Activated naive CD4-positive, alpha-beta T cell treated with anti-CD3 and anti-CD28 coated beads for 36 hours (primary cell): ENCODE data around the gene NTRK3. TPM values are rescaled to one million over a fixed set of nuclear protein-coding genes. Genes with fewer than 3 reads are reported as not detected.
"Not testable (repeated sequence)": the region's sequence is repeated elsewhere in the genome, so short reads cannot be mapped to it uniquely, and the experiment has no call there.

ENCODE experiments used
- CTCF ChIA-PET: fragments of 350-600 bp; sonication (Branson Sonifier 250); formaldehyde crosslinking; loops from one replicate; lab custom pipeline; 2021; ENCODE audit warnings: antibody characterized with exemption; lab: Charles Lee
- DNase-seq: peaks from one replicate; pipeline ENCODE4 v3.0.0-alpha.2; 2020
- H3K27ac Mint-ChIP-seq: one replicate; pipeline ENCODE4 v1.8.0; 2021; ENCODE audit warnings: mild to moderate bottlenecking, mixed read lengths
- H3K27me3 Mint-ChIP-seq: one replicate; pipeline ENCODE4 v1.8.0; 2021; ENCODE audit warnings: low read depth, mixed read lengths
- H3K36me3 Mint-ChIP-seq: one replicate; pipeline ENCODE4 v1.8.0; 2021; ENCODE audit warnings: low read depth, mixed read lengths
- H3K4me1 Mint-ChIP-seq: one replicate; pipeline ENCODE4 v1.8.0; 2021; ENCODE audit warnings: low read depth, mixed read lengths
- H3K4me3 Mint-ChIP-seq: one replicate; pipeline ENCODE4 v1.8.0; 2021; ENCODE audit warnings: mild to moderate bottlenecking, moderate library complexity, mixed read lengths
- H3K9me3 Mint-ChIP-seq: one replicate; pipeline ENCODE4 v1.8.0; 2021; ENCODE audit warnings: mixed read lengths
- intact Hi-C: fragments of 100-400 bp; cut with micrococcal nuclease; formaldehyde crosslinking; loops from one replicate; pipeline ENCODE4 v1.15.1; 2023
- total RNA-seq, 2 experiments: library from RNA; stranded (reverse); gene quantifications; one replicate each; pipeline ENCODE4 v1.2.3, GENCODE V29; 2021

The NTRK3 gene
- total RNA-seq, 2 experiments from 2014 or later, result 0.95 to 1.4 TPM

DNA sequence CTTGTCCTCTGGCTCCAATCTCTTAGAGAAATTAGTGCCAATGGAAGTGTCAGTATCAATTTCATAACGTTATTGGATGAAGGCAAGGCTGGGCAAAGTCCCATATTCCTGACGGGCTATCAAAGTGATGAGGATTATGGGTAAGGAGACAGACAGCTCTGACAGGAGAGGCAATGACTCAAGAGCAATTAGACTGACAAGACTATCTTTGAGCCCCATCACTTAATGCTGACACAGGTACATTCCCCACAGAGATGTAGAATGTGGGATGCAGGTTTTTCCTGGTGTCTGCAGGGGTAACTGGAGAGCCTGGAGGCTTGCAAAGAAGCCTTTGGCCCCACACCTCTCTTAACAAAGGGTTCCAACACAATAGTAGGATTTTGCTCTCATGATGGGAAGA lies 208.3 kb downstream of the NTRK3 start:
- Mint-ChIP-seq H3K4me1 (no peaks in the 10 kb centered on the region), H3K36me3 (no peaks in the 10 kb centered on the region), H3K9me3 (no peaks in the 10 kb centered on the region), H3K27me3 (no peaks in the 10 kb centered on the region), H3K27ac (no peak overlapping the region), H3K4me3 (no peak overlapping the region)
- no peak for DNase-seq
- CTCF ChIA-PET, result no interaction called here
- intact Hi-C loops, result no loop called here

DNA sequence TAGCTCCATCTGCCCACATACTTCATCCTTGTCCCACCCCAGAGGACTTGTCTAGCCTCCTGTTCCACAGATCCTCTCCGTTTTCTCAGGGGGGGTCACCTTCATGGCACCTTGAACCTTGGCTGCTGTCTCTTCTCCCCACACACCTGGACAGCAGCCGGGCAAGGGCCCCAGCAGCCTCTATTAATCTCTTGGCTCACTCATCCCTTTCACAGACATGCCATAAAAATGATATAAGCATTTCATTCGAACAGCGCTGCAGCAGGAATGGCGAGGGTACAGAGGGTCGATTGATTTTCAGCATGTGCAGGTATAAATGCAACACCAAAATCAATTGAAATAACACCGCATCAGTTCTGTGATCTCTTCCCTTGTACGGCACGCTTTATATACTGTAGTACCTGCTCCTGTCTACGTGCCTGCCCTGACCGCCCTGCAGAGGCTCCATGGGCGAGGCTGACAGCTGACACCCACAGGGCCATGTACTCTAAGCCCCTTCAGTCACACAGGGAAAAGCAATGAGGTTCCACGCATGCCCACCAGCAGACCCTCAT lies 209.9 kb downstream of the NTRK3 start:
- no peak for DNase-seq
- Mint-ChIP-seq H3K4me1 (no peaks in the 10 kb centered on the region), H3K27ac (no peak overlapping the region), H3K27me3 (no peaks in the 10 kb centered on the region), H3K36me3 (no peaks in the 10 kb centered on the region), H3K4me3 (no peak overlapping the region), H3K9me3 (no peaks in the 10 kb centered on the region)
- intact Hi-C loops, result no loop called here
- CTCF ChIA-PET, result no interaction called here

GRCh38 chr15:88043396-88043795 lies 213.1 kb downstream of the NTRK3 start:
- Mint-ChIP-seq H3K4me3 (no peak overlapping the region), H3K27ac (no peak overlapping the region), H3K9me3 (no peaks in the 10 kb centered on the region), H3K4me1 (no peaks in the 10 kb centered on the region), H3K36me3 (no peaks in the 10 kb centered on the region), H3K27me3 (no peaks in the 10 kb centered on the region)
- DNase-seq, result no peak
- intact Hi-C loops, result no loop called here
- CTCF ChIA-PET, result no interaction called here

DNA sequence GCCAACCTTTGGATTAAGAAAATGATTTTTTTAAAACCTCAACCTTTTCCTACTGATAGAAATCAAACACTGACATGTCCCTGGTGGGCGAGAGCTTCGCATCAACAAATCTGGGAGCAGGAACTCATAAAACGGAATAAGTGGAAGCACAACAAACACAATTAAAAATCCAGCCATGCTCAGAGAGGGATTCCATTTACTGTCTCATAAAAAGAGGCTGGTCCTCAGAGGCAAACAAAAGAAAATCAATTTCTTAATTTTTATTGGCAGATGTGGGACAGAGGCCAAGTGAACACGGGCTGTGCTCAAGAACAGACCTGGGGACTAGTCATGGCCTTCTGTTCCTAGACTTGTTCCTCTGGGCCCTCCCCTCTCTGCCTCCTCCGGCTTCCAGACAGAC lies 214.5 kb downstream of the NTRK3 start:
- H3K4me1 Mint-ChIP-seq, result no peaks in the 10 kb centered on the region
- H3K36me3 Mint-ChIP-seq, result no peaks in the 10 kb centered on the region
- H3K9me3 Mint-ChIP-seq, result no peaks in the 10 kb centered on the region
- CTCF ChIA-PET, result no interaction called here
- H3K27me3 Mint-ChIP-seq, result peaks cover under 1% of the 10 kb centered on the region
- H3K27ac Mint-ChIP-seq, result no peak overlapping the region
- intact Hi-C loops, result no loop called here
- no peak for DNase-seq
- H3K4me3 Mint-ChIP-seq, result no peak overlapping the region

GRCh38 chr15:88040516-88040915 lies 216.0 kb downstream of the NTRK3 start:
- no peaks in the 10 kb centered on the region for H3K4me1 Mint-ChIP-seq
- H3K27me3 Mint-ChIP-seq, result peaks cover 16% of the 10 kb centered on the region
- no peaks in the 10 kb centered on the region for H3K9me3 Mint-ChIP-seq
- H3K4me3 Mint-ChIP-seq, result no peak overlapping the region
- intact Hi-C loops, result no loop called here
- H3K27ac Mint-ChIP-seq, result no peak overlapping the region
- no peak for DNase-seq
- CTCF ChIA-PET, result no interaction called here
- H3K36me3 Mint-ChIP-seq, result no peaks in the 10 kb centered on the region

DNA sequence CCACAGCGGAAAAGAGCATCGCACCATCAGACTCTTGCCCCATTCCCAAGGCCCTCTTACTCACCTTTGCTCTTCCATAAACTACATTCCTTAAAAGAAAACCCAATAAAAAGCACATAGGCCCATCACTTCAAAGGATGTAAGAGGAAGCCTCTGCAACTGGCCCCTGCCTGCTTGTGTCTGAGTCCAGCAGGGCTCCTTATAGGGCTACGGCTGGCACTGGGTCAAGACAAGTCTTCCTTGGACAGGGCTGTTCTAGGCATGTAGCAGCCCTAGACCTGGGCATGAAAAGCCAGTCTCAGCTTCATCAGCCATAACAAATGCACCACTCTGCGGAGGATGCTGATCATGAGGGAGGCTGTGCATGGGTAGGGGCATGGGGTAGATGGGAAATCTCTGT lies 218.3 kb downstream of the NTRK3 start:
- Mint-ChIP-seq H3K36me3 (no peaks in the 10 kb centered on the region), H3K9me3 (no peaks in the 10 kb centered on the region)
- DNase-seq, result no peak

DNA sequence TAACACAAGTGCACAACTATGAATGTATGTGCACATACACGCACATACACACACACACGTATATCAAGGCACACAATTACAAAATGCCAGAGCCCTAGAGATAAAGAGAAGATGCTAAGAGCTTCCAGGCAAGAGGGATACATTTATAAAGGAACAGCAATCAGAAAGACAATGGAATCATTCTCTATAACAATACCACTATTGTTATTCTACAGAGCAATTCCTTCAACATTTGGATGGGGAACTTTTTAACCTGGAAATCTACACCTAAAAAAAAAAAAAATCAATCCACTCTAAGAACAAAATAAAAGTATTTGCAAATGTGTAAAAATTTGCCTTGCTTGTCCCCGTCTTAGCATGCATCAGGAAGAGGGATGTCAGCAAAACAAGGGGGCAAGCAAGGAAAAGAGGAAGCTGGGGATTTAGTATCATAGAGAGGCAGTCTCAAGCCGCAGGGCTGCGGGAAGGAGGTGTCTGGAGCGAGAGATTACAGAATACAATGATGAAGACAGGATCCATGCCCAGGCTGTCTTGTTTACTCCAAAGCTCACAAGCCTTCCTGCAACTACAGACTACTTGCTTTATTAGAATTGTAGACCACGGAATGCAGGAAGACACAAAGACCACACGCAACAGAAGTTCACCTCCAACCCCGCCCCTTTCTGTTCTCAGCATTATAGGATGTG lies 220.2 kb downstream of the NTRK3 start:
- no peak overlapping the region for H3K4me3 Mint-ChIP-seq
- intact Hi-C loops, result no loop called here
- H3K27me3 Mint-ChIP-seq, result peaks cover 22% of the 10 kb centered on the region
- no peak for DNase-seq
- no peaks in the 10 kb centered on the region for H3K36me3 Mint-ChIP-seq
- CTCF ChIA-PET, result no interaction called here
- H3K27ac Mint-ChIP-seq, result no peak overlapping the region
- no peaks in the 10 kb centered on the region for H3K4me1 Mint-ChIP-seq
- H3K9me3 Mint-ChIP-seq, result no peaks in the 10 kb centered on the region

More for the DNA sequence above, 218.3 kb downstream of the NTRK3 start:
- CTCF ChIA-PET, result no interaction called here
- Mint-ChIP-seq H3K27me3 (peaks cover 22% of the 10 kb centered on the region), H3K27ac (no peak overlapping the region), H3K4me1 (no peaks in the 10 kb centered on the region), H3K4me3 (no peak overlapping the region)
- intact Hi-C loops, result no loop called here

DNA sequence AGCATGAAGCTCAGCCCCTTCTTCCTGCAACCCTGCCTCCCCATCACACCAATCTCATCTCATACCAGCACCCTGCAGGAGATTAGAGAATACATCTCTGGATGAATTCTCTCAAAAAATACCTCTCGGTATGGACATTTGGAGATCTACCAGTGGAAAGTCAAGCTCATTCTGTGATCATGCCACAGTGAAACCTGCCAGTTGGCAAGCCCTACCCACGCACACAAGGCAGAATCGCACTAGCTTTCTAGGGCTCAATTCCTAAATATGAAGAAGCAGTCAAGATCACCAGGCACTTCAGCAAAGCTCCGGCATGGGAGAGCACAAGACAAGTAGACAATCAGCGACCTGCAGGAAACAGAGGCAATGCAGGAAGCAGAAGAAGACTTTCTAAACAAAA lies 221.2 kb downstream of the NTRK3 start:
- no peaks in the 10 kb centered on the region for H3K9me3 Mint-ChIP-seq
- H3K4me1 Mint-ChIP-seq, result no peaks in the 10 kb centered on the region
- no peak overlapping the region for H3K27ac Mint-ChIP-seq
- H3K36me3 Mint-ChIP-seq, result no peaks in the 10 kb centered on the region
- CTCF ChIA-PET, result no interaction called here
- intact Hi-C loops, result no loop called here
- DNase-seq, result no peak
- peaks cover 22% of the 10 kb centered on the region for H3K27me3 Mint-ChIP-seq
- no peak overlapping the region for H3K4me3 Mint-ChIP-seq

DNA sequence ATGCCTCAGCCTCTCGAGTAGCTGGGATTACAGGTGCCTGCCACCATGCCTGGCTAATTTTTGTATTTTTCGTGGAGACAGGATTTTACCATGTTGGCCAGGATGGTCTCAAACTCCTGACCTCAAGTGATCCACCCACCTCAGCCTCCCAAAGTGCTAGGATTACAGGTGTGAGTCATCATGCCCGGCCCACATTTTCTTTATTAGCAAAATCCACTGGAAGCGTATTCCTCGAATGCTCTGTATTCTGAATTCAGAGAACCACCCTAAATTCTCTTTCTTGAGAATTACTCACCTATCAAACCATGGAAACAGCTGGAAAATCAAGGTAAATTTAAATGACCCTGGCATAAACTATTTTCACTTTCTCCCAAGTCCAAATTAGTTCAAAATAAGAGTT lies 223.1 kb downstream of the NTRK3 start:
- CTCF ChIA-PET, DNase-seq, H3K9me3 Mint-ChIP-seq, H3K36me3 Mint-ChIP-seq, H3K4me1 Mint-ChIP-seq, intact Hi-C loops, H3K27ac Mint-ChIP-seq, H3K4me3 Mint-ChIP-seq: not testable (repeated sequence)
- H3K27me3 Mint-ChIP-seq, result peaks cover 22% of the 10 kb centered on the region

DNA sequence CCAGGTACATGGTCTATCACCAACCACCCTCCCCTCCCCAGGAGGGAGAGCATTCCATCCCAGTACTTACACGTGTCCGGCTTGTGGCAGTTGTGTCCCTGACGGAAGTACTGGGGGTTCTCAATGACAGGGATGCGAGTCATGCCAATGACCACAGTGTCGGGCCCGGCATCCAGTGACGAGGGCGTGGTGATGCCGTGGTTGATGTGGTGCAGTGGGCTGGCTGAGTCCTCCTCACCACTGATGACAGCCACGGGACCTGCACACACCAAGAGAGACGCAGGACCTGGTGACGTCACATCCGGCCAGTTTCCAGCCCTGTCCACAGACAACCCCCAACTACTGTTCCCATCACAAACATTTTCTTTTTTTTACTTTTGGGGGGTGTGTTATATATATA lies 223.8 kb downstream of the NTRK3 start:
- no peak overlapping the region for H3K4me3 Mint-ChIP-seq
- H3K4me1 Mint-ChIP-seq, result no peaks in the 10 kb centered on the region
- intact Hi-C loops, result no loop called here
- CTCF ChIA-PET, result no interaction called here
- no peak overlapping the region for H3K27ac Mint-ChIP-seq
- H3K27me3 Mint-ChIP-seq, result peaks cover 22% of the 10 kb centered on the region
- no peak for DNase-seq
- no peaks in the 10 kb centered on the region for H3K36me3 Mint-ChIP-seq
- no peaks in the 10 kb centered on the region for H3K9me3 Mint-ChIP-seq

- no peaks in the 10 kb centered on the region for H3K9me3 Mint-ChIP-seq
- intact Hi-C loops, result no loop called here
- H3K4me3 Mint-ChIP-seq, result no peak overlapping the region
- no peaks in the 10 kb centered on the region for H3K36me3 Mint-ChIP-seq
- H3K4me1 Mint-ChIP-seq, result no peaks in the 10 kb centered on the region
- DNase-seq, result no peak
- CTCF ChIA-PET, result no interaction called here
- peaks cover 16% of the 10 kb centered on the region for H3K27me3 Mint-ChIP-seq
- H3K27ac Mint-ChIP-seq, result no peak overlapping the region
These were observed 225.1 kb downstream of the NTRK3 start for GRCh38 chr15:88031461-88031860.

GRCh38 chr15:88029696-88030095 lies 226.8 kb downstream of the NTRK3 start:
- Mint-ChIP-seq H3K27ac (no peak overlapping the region), H3K27me3 (no peaks in the 10 kb centered on the region), H3K4me1 (no peaks in the 10 kb centered on the region), H3K9me3 (no peaks in the 10 kb centered on the region), H3K36me3 (no peaks in the 10 kb centered on the region), H3K4me3 (no peak overlapping the region)
- CTCF ChIA-PET, result no interaction called here
- DNase-seq, result no peak
- intact Hi-C loops, result no loop called here

DNA sequence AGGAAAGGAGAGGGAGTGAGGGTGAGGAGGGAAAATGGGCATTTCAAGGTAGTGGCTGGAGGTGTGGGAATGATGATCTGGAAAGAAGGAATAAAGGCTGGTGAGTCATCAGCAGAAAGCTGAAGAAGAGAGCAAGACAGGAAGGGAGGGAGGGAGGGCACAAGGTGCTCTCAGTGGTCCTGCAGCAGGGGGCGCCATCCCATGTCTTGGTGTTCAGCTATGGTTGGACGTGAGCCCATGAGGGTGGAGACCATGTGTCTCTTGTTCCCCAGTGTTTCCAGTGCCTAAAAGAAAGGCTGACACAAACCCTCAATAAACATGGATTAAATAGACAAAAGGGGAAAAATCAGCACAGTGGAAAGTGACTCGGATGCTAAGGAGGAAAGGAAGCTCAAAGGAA lies 228.5 kb downstream of the NTRK3 start:
- no peak overlapping the region for H3K4me3 Mint-ChIP-seq
- H3K9me3 Mint-ChIP-seq, result no peaks in the 10 kb centered on the region
- H3K4me1 Mint-ChIP-seq, result no peaks in the 10 kb centered on the region
- H3K27me3 Mint-ChIP-seq, result no peaks in the 10 kb centered on the region
- no peaks in the 10 kb centered on the region for H3K36me3 Mint-ChIP-seq
- DNase-seq, result no peak
- intact Hi-C loops, result no loop called here
- no peak overlapping the region for H3K27ac Mint-ChIP-seq
- CTCF ChIA-PET, result no interaction called here
